SK-N-SH treated with all-trans-retinoic acid at 6 μM for 48 hours (cell line): ENCODE measurements around the gene SMLR1.

Source experiments
- ATAC-seq: fragments of 200-7000 bp; cut with Tn5 transposase; 3 replicates; pipeline ENCODE4 v1.9.1; 2020; ENCODE audit warnings: mild to moderate bottlenecking, moderate library complexity
- ARNTL ChIP-seq: fragments of 450-650 bp; formaldehyde crosslinking; IDR thresholded peaks from 2 replicates; pipeline ENCODE4 v1.5.0; 2020; ENCODE audit warnings: low read depth, mild to moderate bottlenecking, moderate library complexity, borderline replicate concordance
- BACH2 ChIP-seq: fragments of 250-450 bp; sonication (Bioruptor Pico); IDR thresholded peaks from 2 replicates; pipeline ENCODE4 v1.9.0; 2021; ENCODE audit warnings: mild to moderate bottlenecking, borderline replicate concordance
- ESRRG ChIP-seq: fragments of 250-450 bp; sonication (Bioruptor Pico); IDR thresholded peaks from 2 replicates; pipeline ENCODE4 v1.6.1; 2021; ENCODE audit warnings: mild to moderate bottlenecking
- GLIS3 ChIP-seq: fragments of 250-450 bp; sonication (Bioruptor Pico); IDR thresholded peaks from 2 replicates; pipeline ENCODE4 v1.5.0; 2020; ENCODE audit warnings: mild to moderate bottlenecking, moderate library complexity
- ISL1 ChIP-seq: fragments of 250-450 bp; sonication (Bioruptor Pico); IDR thresholded peaks from 2 replicates; pipeline ENCODE4 v2.1.2; 2022; ENCODE audit warnings: mild to moderate bottlenecking, moderate library complexity
- OSR1 ChIP-seq: fragments of 250-450 bp; sonication (Bioruptor Pico); IDR thresholded peaks from 2 replicates; pipeline ENCODE4 v1.8.0; 2022; ENCODE audit warnings: moderate library complexity, mild to moderate bottlenecking, inconsistent platforms
- PPARA ChIP-seq: fragments of 250-450 bp; sonication (Bioruptor Pico); IDR thresholded peaks from 2 replicates; pipeline ENCODE4 v1.5.0; 2020; ENCODE audit warnings: mild to moderate bottlenecking, borderline replicate concordance
- RARB ChIP-seq: fragments of 250-450 bp; sonication (Bioruptor Pico); IDR thresholded peaks from 2 replicates; pipeline ENCODE4 v1.8.0; 2021; ENCODE audit warnings: mild to moderate bottlenecking, moderate library complexity
- SNAI2 ChIP-seq: fragments of 250-450 bp; sonication (Bioruptor Pico); IDR thresholded peaks from 2 replicates; pipeline ENCODE4 v1.5.0; 2020; ENCODE audit warnings: mild to moderate bottlenecking, moderate library complexity
- TCF4 ChIP-seq: fragments of 250-450 bp; sonication (Bioruptor Pico); IDR thresholded peaks from 2 replicates; pipeline ENCODE4 v1.8.0; 2021; ENCODE audit warnings: mild to moderate bottlenecking, moderate library complexity, borderline replicate concordance
- ZC3H10 ChIP-seq: fragments of 250-450 bp; sonication (Bioruptor Pico); IDR thresholded peaks from 2 replicates; pipeline ENCODE4 v1.5.1; 2021; ENCODE audit warnings: mild to moderate bottlenecking, moderate library complexity
- ZFP3 ChIP-seq: fragments of 250-450 bp; sonication (Bioruptor Pico); IDR thresholded peaks from 2 replicates; pipeline ENCODE4 v1.5.0; 2020; ENCODE audit warnings: mild to moderate bottlenecking, moderate library complexity
- ZFP30 ChIP-seq: fragments of 450-650 bp; formaldehyde crosslinking; IDR thresholded peaks from 2 replicates; pipeline ENCODE4 v1.5.0; 2022; ENCODE audit warnings: mild to moderate bottlenecking, moderate library complexity
- ZNF565 ChIP-seq: fragments of 450-650 bp; formaldehyde crosslinking; conservative IDR thresholded peaks from 2 replicates; pipeline ENCODE4 v1.5.0; 2020; ENCODE audit warnings: low read depth, mild to moderate bottlenecking, moderate library complexity
- ZNF70 ChIP-seq: fragments of 450-650 bp; formaldehyde crosslinking; IDR thresholded peaks from 2 replicates; pipeline ENCODE4 v1.5.0; 2020; ENCODE audit warnings: mild to moderate bottlenecking, moderate library complexity
- ZNF8 ChIP-seq: fragments of 450-650 bp; formaldehyde crosslinking; IDR thresholded peaks from 2 replicates; pipeline ENCODE4 v1.5.0; 2020; ENCODE audit warnings: mild to moderate bottlenecking, moderate library complexity
- TF ChIP-seq, protein P1 (sequence below): fragments of 250-450 bp; sonication (Bioruptor Pico); IDR thresholded peaks from 2 replicates; pipeline ENCODE4 v1.8.0; 2020; ENCODE audit warnings: mild to moderate bottlenecking, moderate library complexity, borderline replicate concordance
- TF ChIP-seq, protein P2 (sequence below): fragments of 250-450 bp; sonication (Bioruptor Pico); IDR thresholded peaks from 2 replicates; pipeline ENCODE4 v1.5.1; 2021; ENCODE audit warnings: mild to moderate bottlenecking, moderate library complexity
- TF ChIP-seq, protein P3 (sequence below): fragments of 250-450 bp; sonication (Bioruptor Pico); IDR thresholded peaks from 2 replicates; pipeline ENCODE4 v1.8.0; 2021; ENCODE audit warnings: low read depth, mild to moderate bottlenecking, moderate library complexity, borderline replicate concordance
- TF ChIP-seq, protein P4 (sequence below): fragments of 250-450 bp; sonication (Bioruptor Pico); IDR thresholded peaks from 2 replicates; pipeline ENCODE4 v1.5.0; 2020; ENCODE audit warnings: mild to moderate bottlenecking, moderate library complexity

SMLR1 gene

DNA sequence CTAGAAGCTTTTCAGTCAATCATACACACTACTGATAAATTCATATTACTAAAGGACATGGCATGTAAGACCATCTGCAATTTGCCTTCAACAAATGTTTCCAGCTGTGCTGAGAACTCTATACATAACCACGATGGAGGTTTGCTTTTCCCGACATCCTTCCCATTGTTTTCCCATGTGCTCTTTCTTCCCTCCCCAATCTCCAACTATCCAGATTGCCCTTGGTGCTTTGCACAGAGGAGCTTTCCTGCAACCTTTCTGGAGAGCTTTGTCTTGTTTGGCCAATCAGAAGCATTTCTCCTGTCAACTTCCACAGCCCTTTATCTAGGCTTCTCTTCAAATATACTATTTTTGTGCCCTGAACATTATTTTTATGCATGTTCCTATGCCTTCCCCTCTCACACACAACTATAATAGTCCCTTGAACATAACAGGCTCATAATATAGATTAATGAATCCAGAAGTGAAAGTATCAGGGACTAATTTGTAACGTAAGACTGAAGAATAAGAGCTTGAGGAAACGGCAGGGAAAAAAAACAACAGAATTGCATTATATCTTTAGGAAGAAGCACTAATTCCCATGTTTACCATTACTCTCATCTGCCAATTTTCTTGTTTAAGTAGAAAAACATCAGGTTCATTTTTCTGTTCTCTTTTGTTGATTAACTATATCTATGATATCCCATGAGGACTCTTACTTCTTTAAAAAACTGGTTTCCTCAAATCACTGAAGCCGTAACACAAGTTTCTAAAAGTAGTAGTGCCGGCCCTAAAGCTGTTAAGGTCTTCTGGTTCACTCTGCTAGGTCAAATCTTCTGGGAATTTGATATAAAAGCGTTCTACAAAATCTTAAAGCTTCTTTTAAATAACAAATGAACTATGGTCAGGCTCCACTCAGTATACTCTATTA lies 20.1 kb downstream of the SMLR1 start (continued):
- TF ChIP-seq, protein P1, sequence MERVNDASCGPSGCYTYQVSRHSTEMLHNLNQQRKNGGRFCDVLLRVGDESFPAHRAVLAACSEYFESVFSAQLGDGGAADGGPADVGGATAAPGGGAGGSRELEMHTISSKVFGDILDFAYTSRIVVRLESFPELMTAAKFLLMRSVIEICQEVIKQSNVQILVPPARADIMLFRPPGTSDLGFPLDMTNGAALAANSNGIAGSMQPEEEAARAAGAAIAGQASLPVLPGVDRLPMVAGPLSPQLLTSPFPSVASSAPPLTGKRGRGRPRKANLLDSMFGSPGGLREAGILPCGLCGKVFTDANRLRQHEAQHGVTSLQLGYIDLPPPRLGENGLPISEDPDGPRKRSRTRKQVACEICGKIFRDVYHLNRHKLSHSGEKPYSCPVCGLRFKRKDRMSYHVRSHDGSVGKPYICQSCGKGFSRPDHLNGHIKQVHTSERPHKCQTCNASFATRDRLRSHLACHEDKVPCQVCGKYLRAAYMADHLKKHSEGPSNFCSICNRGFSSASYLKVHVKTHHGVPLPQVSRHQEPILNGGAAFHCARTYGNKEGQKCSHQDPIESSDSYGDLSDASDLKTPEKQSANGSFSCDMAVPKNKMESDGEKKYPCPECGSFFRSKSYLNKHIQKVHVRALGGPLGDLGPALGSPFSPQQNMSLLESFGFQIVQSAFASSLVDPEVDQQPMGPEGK (CRISPR knock-in tag), result no peak
- TF ChIP-seq ZFP30 (CRISPR knock-in tag) (no peak), OSR1 (CRISPR knock-in tag) (no peak), ZFP3 (CRISPR knock-in tag) (no peak)
- TF ChIP-seq, all 23 proteins: peak for 0

DNA sequence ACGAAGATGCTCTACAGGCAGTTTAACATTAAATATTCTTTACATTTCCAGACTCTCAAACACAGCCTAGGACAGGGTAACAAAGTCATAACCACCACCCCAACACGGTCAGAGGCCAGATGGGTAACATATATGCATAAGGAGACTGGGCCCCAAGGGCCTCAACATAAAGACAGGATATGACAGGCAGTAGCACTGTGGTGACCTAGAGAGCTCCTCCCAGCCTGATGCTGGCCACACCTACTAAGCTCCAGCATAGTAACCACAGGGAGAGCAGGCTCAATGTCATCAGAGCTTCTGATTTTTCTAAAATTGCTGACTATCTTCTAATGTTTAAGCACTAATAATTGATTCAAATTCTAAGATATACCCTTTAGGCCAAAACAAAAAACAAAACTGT lies 21.7 kb downstream of the SMLR1 start:
- TF ChIP-seq ZC3H10 (CRISPR knock-in tag) (no peak), ARNTL (CRISPR knock-in tag) (no peak), ZNF565 (CRISPR knock-in tag) (no peak)
- TF ChIP-seq, protein P2, sequence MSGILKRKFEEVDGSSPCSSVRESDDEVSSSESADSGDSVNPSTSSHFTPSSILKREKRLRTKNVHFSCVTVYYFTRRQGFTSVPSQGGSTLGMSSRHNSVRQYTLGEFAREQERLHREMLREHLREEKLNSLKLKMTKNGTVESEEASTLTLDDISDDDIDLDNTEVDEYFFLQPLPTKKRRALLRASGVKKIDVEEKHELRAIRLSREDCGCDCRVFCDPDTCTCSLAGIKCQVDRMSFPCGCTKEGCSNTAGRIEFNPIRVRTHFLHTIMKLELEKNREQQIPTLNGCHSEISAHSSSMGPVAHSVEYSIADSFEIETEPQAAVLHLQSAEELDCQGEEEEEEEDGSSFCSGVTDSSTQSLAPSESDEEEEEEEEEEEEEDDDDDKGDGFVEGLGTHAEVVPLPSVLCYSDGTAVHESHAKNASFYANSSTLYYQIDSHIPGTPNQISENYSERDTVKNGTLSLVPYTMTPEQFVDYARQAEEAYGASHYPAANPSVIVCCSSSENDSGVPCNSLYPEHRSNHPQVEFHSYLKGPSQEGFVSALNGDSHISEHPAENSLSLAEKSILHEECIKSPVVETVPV (CRISPR knock-in tag), result no peak

DNA sequence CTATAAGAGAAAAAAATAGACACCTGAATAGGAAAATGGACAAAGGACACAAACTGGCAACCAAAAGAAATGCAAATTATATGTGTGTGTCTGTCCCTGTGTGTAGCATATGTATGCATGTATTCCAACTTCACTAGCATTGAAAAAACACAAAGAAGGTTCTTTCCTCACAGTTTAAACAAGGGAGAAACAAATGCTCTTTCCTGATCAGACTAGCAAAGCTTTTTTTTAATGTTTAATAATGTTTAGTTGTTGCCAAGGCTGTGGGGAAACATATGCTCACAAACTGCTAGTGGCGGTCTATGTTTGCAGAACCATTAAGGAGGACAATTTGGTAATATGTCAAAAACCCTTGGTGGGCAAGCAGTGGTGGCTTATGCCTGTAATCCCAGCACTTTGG lies 22.4 kb downstream of the SMLR1 start:
- ATAC-seq, result no peak
- TF ChIP-seq, protein P3, sequence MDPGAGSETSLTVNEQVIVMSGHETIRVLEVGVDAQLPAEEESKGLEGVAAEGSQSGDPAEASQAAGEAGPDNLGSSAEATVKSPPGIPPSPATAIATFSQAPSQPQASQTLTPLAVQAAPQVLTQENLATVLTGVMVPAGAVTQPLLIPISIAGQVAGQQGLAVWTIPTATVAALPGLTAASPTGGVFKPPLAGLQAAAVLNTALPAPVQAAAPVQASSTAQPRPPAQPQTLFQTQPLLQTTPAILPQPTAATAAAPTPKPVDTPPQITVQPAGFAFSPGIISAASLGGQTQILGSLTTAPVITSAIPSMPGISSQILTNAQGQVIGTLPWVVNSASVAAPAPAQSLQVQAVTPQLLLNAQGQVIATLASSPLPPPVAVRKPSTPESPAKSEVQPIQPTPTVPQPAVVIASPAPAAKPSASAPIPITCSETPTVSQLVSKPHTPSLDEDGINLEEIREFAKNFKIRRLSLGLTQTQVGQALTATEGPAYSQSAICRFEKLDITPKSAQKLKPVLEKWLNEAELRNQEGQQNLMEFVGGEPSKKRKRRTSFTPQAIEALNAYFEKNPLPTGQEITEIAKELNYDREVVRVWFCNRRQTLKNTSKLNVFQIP (CRISPR knock-in tag), result no peak
- TF ChIP-seq ZNF70 (no peak), TCF4 (CRISPR knock-in tag) (no peak)
- TF ChIP-seq, protein P2 (CRISPR knock-in tag), result no peak
- TF ChIP-seq, protein P4, sequence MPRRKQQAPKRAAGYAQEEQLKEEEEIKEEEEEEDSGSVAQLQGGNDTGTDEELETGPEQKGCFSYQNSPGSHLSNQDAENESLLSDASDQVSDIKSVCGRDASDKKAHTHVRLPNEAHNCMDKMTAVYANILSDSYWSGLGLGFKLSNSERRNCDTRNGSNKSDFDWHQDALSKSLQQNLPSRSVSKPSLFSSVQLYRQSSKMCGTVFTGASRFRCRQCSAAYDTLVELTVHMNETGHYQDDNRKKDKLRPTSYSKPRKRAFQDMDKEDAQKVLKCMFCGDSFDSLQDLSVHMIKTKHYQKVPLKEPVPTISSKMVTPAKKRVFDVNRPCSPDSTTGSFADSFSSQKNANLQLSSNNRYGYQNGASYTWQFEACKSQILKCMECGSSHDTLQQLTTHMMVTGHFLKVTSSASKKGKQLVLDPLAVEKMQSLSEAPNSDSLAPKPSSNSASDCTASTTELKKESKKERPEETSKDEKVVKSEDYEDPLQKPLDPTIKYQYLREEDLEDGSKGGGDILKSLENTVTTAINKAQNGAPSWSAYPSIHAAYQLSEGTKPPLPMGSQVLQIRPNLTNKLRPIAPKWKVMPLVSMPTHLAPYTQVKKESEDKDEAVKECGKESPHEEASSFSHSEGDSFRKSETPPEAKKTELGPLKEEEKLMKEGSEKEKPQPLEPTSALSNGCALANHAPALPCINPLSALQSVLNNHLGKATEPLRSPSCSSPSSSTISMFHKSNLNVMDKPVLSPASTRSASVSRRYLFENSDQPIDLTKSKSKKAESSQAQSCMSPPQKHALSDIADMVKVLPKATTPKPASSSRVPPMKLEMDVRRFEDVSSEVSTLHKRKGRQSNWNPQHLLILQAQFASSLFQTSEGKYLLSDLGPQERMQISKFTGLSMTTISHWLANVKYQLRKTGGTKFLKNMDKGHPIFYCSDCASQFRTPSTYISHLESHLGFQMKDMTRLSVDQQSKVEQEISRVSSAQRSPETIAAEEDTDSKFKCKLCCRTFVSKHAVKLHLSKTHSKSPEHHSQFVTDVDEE (CRISPR knock-in tag), result no peak
- TF ChIP-seq, all 23 proteins: peak for 0

More for the DNA sequence above, 21.7 kb downstream of the SMLR1 start:
- ATAC-seq, result no peak

DNA sequence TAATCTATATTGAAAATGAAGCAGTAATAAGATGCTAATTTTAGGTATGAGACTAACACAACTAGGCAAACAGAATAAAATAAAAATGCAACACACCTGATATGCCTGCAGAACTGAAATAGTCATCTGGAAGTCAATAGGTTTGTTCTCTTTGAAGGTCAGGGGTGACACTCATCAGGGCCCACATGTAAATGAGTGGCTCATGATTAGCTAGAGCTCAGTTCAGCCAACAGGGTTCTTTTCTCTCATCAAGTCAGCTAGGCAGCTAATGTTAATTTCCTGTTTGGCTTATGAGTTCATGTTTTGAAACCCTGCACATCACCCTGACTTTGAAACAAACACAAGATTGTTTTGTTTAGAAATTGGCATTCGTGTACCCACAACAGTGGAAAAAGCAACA lies 23.8 kb downstream of the SMLR1 start:
- no peak for ATAC-seq
- TF ChIP-seq BACH2 (no peak), ISL1 (CRISPR knock-in tag) (no peak), ZNF8 (CRISPR knock-in tag) (no peak), SNAI2 (CRISPR knock-in tag) (no peak), PPARA (CRISPR knock-in tag) (no peak), ZNF565 (CRISPR knock-in tag) (no peak), OSR1 (CRISPR knock-in tag) (no peak), GLIS3 (CRISPR knock-in tag) (no peak), RARB (no peak), ESRRG (CRISPR knock-in tag) (no peak)
- TF ChIP-seq, protein P2 (CRISPR knock-in tag), result no peak
